COLO668 (cell line): Measurements from ENCODE around the gene PRKN.

Experiments used
- DNase-seq: peaks from one replicate; lab custom pipeline; 2025; ENCODE audit not compliant: unreplicated experiment; lab: John Stamatoyannopoulos, UW

Gene PRKN

DNA sequence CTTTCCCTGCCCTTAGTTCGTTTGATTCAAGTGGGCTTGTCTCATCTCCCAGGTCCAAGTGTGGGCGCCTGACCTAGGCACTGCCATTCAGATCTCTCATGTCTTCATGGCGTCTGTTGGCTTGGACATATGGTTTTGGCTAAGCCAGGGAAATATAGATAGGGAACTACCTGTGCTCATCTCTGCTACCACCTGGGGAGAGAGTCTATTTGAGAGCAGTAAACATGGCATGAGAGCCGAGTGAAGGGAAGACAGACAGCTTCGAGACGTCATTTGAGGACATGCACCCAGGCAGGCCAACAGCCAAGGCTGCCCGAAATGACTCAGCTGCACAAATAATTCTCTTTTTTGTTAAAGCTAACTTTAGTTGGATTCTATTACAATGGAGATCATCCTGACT is 1083.0 kb downstream of the PRKN start:
- DNase-seq, result no peak

DNA sequence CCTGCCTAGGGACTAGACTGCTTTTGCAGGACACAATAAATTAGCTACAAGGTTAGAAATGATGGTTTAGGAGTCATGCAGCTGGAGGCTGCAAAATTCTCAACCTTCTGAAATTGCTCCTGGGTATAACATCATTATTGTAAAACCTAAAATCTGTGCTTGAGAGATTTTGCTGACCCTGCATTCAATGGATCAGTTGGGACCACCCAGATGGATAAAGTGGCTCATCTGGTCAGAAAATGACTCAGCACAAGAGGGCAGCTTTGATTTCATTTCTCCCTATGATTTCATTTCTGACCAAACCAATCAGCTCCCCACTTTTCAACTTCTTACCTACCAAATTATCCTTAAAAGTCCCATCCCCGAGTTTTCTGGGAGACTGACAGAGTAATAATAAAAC is 1086.4 kb downstream of the PRKN start:
- no peak for DNase-seq

DNA sequence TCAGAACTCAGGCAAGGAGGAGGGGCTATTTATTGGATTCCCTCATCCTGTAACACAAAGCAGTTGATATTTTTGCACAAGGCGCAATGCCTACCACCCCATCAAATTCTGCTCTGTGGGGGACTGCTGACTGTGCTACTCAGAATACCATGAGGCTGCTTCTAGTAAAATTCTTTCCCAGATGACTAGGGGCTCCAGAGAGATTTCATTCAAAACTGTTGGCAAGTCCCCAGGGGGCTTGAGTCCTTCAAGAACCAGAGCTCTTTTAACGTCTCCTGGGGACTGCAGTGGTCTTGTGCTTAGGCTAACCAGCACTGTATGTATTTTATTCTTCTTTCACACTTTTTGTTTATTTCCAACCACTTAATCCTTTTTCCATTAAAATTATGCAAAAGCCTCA is 1087.8 kb downstream of the PRKN start:
- DNase-seq, result no peak

DNA sequence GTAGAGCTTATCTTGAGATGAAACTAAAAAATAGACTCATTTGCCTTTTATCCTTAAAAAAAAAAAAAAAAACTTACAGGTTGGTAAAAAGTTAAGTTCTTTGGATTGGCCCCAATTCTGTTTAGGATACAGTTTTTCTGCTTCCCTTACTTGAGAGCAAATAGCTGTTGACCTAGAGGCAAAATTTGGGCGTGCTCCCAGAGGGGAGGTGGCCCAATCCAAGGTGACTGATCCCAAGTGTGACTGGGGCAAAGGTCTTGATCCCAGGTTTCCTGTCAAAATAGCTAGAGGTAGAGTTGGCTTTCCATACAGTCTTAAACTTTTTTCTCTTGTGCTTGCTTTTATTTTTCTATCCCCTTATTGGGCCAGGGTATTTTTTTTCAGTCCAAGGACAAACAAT is 1089.9 kb downstream of the PRKN start:
- DNase-seq, result no peak

GRCh38 chr6:161636882-161637430 is 1090.6 kb downstream of the PRKN start:
- no peak for DNase-seq

DNA sequence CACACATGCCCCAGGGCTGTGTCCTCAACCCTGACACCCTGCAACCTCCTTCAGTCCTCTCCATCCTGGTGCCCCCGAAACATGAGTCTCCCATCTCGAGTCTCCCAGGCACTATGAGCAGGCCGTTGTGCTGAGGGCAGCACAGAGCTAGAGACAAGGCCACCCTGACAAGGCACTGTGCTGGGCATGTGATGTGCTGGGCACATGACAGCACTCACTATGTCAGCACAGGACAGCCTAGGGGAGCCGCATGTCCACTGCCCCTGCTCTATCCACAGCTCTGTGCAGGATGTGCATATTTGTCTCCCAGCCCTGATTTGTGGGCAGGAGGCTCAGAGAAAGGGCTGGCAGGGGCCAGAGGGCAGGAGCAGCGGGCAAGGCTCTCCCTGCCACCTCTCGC is 1091.6 kb downstream of the PRKN start:
- no peak for DNase-seq

GRCh38 chr6:161634916-161635315 is 1092.7 kb downstream of the PRKN start:
- DNase-seq, result no peak

GRCh38 chr6:161631676-161632194 is 1095.8 kb downstream of the PRKN start:
- no peak for DNase-seq

GRCh38 chr6:161630674-161631073 is 1096.9 kb downstream of the PRKN start:
- DNase-seq, result no peak

GRCh38 chr6:161626132-161626676 is 1101.4 kb downstream of the PRKN start:
- DNase-seq, result no peak

GRCh38 chr6:161624111-161624510 is 1103.5 kb downstream of the PRKN start:
- DNase-seq, result no peak

GRCh38 chr6:161622779-161623178 is 1104.8 kb downstream of the PRKN start:
- no peak for DNase-seq

DNA sequence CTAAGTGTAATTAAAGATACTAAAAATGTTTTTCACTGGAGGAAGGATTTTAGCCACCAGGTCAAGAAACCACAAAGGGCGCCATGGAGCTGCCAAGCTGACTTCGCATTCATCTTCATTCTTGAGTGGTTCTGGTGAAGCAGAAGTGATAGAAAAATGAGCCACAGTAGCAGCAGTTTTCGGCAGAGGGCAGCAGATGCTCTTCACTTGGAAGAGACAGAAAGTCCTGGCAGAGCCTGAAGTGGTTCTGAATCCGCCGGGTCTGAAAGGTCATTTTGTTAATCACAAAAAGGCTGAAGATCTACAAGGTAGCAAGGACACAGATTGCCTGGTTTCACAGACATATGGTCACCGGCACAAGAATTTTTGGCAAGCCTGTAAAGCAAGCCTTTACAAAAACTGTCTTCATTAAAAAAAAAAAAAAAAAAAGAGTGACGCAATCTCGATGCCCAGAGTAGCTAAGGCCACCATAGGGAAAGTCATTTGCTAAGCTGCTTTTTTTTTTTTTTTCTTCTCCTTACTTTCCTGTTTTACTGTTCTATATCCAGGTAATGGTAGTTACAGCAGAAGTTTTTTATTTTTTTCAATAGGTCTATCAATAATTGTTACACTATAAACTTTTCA is 1108.6 kb downstream of the PRKN start:
- no peak for DNase-seq

- no peak for DNase-seq
Observed at GRCh38 chr6:161613711-161614110, 1113.9 kb downstream of the PRKN start.

GRCh38 chr6:161608771-161609170 is 1118.8 kb downstream of the PRKN start:
- no peak for DNase-seq

GRCh38 chr6:161607696-161608297 is 1119.8 kb downstream of the PRKN start:
- DNase-seq, result no peak

GRCh38 chr6:161602359-161602758 is 1125.2 kb downstream of the PRKN start:
- no peak for DNase-seq

DNA sequence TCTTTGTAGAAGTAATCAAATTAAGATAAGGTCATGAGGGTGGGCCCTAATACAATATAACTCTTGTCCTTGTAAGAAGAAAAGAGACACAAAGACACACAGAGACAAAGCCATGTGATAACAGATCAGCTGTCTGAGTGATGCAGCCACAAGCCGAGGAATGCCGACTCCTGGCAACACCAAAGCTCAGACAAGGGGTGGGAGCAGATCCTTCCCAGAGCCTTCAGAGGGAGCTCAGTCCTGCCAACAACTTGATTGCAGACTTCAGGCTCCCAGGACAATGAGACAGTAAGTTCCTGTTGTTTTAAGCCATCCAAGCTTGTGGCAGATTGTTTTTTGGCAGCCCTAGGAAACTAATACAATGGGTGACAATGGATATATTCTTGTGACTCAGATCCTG is 1128.7 kb downstream of the PRKN start:
- DNase-seq, result no peak

DNA sequence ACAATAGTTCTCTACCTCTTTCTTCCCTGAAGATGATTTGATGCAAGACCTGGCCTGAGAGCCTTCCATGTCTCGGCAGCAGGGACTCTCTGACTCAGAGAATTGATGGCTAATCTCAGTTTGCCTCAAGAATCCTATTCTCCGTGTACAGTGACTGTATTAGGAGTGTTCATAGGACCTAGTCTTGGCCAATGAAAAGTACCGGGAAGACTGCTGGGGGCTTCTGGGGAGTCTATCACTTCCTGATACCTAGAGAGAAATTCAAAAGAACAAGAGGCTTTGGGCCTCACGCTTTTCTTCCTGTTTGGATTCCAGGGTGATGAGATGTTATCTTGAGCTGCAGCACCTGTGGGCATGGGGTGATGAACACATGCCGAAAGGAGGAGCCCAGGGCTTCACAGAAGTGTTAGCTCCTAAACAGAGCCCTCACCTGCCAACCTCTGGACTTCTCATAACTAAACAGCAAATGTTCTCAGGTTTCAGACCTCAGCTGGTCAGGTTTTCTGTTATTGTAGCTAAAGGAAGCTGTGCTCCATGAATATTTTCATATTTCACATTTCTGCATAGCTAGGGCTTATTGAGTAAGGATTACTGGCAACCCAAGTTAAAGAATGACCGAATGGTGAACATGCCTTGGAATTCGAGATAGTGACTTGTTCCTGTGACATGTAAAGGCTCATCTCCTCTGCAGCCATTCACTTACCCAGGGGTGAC is 1130.6 kb downstream of the PRKN start:
- DNase-seq, result no peak

GRCh38 chr6:161594412-161594811 is 1133.2 kb downstream of the PRKN start:
- no peak for DNase-seq

DNA sequence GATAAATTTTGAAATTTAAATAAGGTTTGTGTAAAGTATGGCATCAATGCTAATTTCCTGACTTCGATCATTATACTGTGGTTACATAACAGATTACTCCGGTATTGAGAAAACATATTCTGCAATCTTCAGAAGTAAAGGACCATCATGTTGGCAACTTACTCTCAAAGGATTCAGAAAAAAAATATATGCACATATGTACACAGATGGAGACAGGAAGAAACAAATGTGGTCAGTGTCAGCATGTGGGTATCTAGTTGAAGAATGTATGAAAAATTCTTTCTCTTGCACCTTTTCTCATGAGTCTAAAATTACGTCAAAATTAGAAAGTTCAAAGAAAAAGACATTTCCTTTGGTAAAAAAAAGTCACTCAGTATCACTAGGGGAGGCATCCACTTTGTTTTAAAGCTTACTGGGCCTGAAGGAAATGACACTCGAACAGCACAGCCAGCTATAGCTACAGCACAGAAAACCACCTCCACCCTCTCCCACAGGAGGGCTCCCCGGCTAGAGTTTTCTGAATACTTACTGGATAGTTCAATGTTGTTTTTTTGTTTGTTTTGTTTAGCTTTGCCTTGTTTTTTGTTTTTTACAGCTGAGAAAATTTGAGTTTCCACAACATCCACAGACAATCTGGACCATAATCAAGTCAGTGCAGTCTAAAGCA is 1136.5 kb downstream of the PRKN start:
- DNase-seq, result no peak
